OCI-LY7 (cell line): ENCODE measurements around the gene SMAP1. TPM values are rescaled to one million over a fixed set of nuclear protein-coding genes. Genes with fewer than 3 reads are reported as not detected.

Experiments used
- BruUV-seq: library from RNA; stranded (reverse); fragments of 400-500 nt; replicated peaks from 2 replicates; lab custom pipeline; 2021; lab: Mats Ljungman, UMichigan
- CTCF ChIA-PET: fragments of 300-600 bp; sonication (Branson Sonifier 250); formaldehyde crosslinking; loops from one replicate; lab custom pipeline; 2022; ENCODE audit warnings: antibody characterized with exemption; ENCODE audit not compliant: unreplicated experiment; lab: Charles Lee
- POLR2A ChIA-PET: fragments of 300-600 bp; sonication (Branson Sonifier 250); formaldehyde crosslinking; loops from one replicate; lab custom pipeline; 2022; ENCODE audit warnings: antibody characterized with exemption; lab: Charles Lee
- DNase-seq: peaks from one replicate; pipeline ENCODE4 v3.0.0-alpha.2; 2015; ENCODE audit warnings: low spot score
- H2AFZ ChIP-seq: fragments of 200-600 bp; sonication (generic), shearing (Covaris generic); 2 replicates; pipeline ENCODE4 v1.6.1; 2014; ENCODE audit warnings: mild to moderate bottlenecking, antibody characterized with exemption, low read length, moderate library complexity
- H3K27ac ChIP-seq: fragments of 200-600 bp; sonication (generic); 2 replicates; pipeline ENCODE4 v1.5.1; 2014; ENCODE audit warnings: mixed run types, low read depth, mild to moderate bottlenecking, moderate library complexity, low read length, inconsistent platforms; ENCODE audit not compliant: poor library complexity, severe bottlenecking
- H3K36me3 ChIP-seq: fragments of 200-600 bp; sonication (generic); 2 replicates; pipeline ENCODE4 v1.6.1; 2014; ENCODE audit warnings: mild to moderate bottlenecking, antibody characterized with exemption, low read length, moderate library complexity, mixed read lengths; ENCODE audit not compliant: insufficient read depth
- H3K4me1 ChIP-seq: fragments of 200-600 bp; sonication (generic); 2 replicates; pipeline ENCODE4 v1.5.1; 2014; ENCODE audit warnings: mild to moderate bottlenecking, low read length; ENCODE audit not compliant: insufficient read depth, poor library complexity, severe bottlenecking
- H3K4me2 ChIP-seq: fragments of 200-600 bp; sonication (generic); 2 replicates; pipeline ENCODE4 v1.6.1; 2014; ENCODE audit warnings: mild to moderate bottlenecking, low read length
- H3K4me3 ChIP-seq: fragments of 200-600 bp; sonication (generic); 2 replicates; pipeline ENCODE4 v1.5.1; 2014; ENCODE audit warnings: mild to moderate bottlenecking, low read depth, low read length; ENCODE audit not compliant: poor library complexity, severe bottlenecking
- H3K79me2 ChIP-seq: fragments of 200-600 bp; sonication (generic); 2 replicates; pipeline ENCODE4 v1.6.1; 2016; ENCODE audit warnings: low read depth, mild to moderate bottlenecking, low read length, moderate library complexity, mixed read lengths; ENCODE audit not compliant: insufficient read depth
- H3K9me2 ChIP-seq: fragments of 200-600 bp; sonication (generic); 2 replicates; pipeline ENCODE4 v1.6.1; 2016; ENCODE audit warnings: mild to moderate bottlenecking, low read length, mixed read lengths; ENCODE audit not compliant: insufficient read depth
- H3K9me3 ChIP-seq: fragments of 200-600 bp; sonication (generic); 2 replicates; pipeline ENCODE4 v1.6.1; 2014; ENCODE audit warnings: mild to moderate bottlenecking, mixed run types, low read length, mixed read lengths
- H4K20me1 ChIP-seq: fragments of 200-600 bp; sonication (generic); 2 replicates; pipeline ENCODE4 v1.6.1; 2014; ENCODE audit warnings: mild to moderate bottlenecking, antibody characterized with exemption, low read length, moderate library complexity, mixed read lengths; ENCODE audit not compliant: insufficient read depth
- CTCF ChIP-seq: fragments of 200-600 bp; sonication (generic); conservative IDR thresholded peaks from 2 replicates; pipeline ENCODE4 v1.5.1; 2014; ENCODE audit warnings: mild to moderate bottlenecking, antibody characterized with exemption, low read length, moderate library complexity, mixed read lengths
- EZH2phosphoT487 ChIP-seq: fragments of 200-600 bp; sonication (generic); IDR thresholded peaks from 2 replicates; pipeline ENCODE4 v1.6.1; 2018; ENCODE audit warnings: low read depth, borderline replicate concordance, mild to moderate bottlenecking, mixed run types, antibody characterized with exemption, low read length, moderate library complexity, mixed read lengths
- intact Hi-C: fragments of 100-400 bp; cut with micrococcal nuclease; formaldehyde crosslinking; loops from one replicate; pipeline ENCODE4 v1.10.0; 2022; ENCODE audit not compliant: unreplicated experiment
- total RNA-seq, 2 experiments: library from RNA; depleted of rRNA in 1 of 2; stranded (reverse); fragments of >200 nt in 1 of 2; shearing (Covaris generic) in 1 of 2; gene quantifications; 2 replicates each; pipeline ENCODE4 v1.2.3, GENCODE V29; 2014 to 2022

The SMAP1 gene
- total RNA-seq, 2 experiments from 2014 or later, result 15.1 to 28.9 TPM

GRCh38 chr6:70823651-70824050 is 156.0 kb downstream of the SMAP1 start:
- Histone ChIP-seq H3K27ac (no peak overlapping the region), H3K4me1 (no peaks in the 10 kb centered on the region), H2AFZ (no peak overlapping the region), H3K9me2 (no peaks in the 10 kb centered on the region), H3K4me2 (no peak overlapping the region), H3K79me2 (no peaks in the 10 kb centered on the region), H3K4me3 (no peak overlapping the region), H3K9me3 (peaks cover 6% of the 10 kb centered on the region; the same call in 1 of the 2 replicates), H4K20me1 (no peaks in the 10 kb centered on the region), H3K36me3 (no peaks in the 10 kb centered on the region)
- POLR2A ChIA-PET, result interaction anchor here (0.6 to 3.1 kb wide), 4 partner anchors 10 to 296 kb away, joined by 3 to 9 read pairs (median 4); no protein-coding TSS in a partner anchor
- intact Hi-C loops, result no loop called here
- DNase-seq, result no peak
- no TSS peak for BruUV-seq
- TF ChIP-seq EZH2phosphoT487 (no peak), CTCF (no peak)
- CTCF ChIA-PET, result no interaction called here

GRCh38 chr6:70831427-70831826 is 163.7 kb downstream of the SMAP1 start:
- Histone ChIP-seq H3K36me3 (no peaks in the 10 kb centered on the region), H3K4me3 (no peak overlapping the region), H3K4me2 (no peak overlapping the region), H3K79me2 (no peaks in the 10 kb centered on the region), H4K20me1 (no peaks in the 10 kb centered on the region), H3K9me2 (no peaks in the 10 kb centered on the region), H2AFZ (no peak overlapping the region), H3K27ac (no peak overlapping the region), H3K4me1 (no peaks in the 10 kb centered on the region), H3K9me3 (no peaks in the 10 kb centered on the region)
- ChIA-PET CTCF (no interaction called here), POLR2A (no interaction called here)
- no peak for DNase-seq
- intact Hi-C loops, result no loop called here
- no peak for TF ChIP-seq CTCF
- TF ChIP-seq EZH2phosphoT487, result no peak
- BruUV-seq, result no TSS peak

GRCh38 chr6:70834520-70834919 is 166.8 kb downstream of the SMAP1 start:
- CTCF ChIA-PET, result no interaction called here
- no peaks in the 10 kb centered on the region for H3K36me3 ChIP-seq

More at GRCh38 chr6:70834520-70834919, 166.8 kb downstream of the SMAP1 start:
- intact Hi-C loops, result no loop called here
- Histone ChIP-seq H3K4me3 (no peak overlapping the region), H3K27ac (no peak overlapping the region), H2AFZ (no peak overlapping the region), H3K9me3 (no peaks in the 10 kb centered on the region), H3K4me2 (no peak overlapping the region), H3K4me1 (no peaks in the 10 kb centered on the region), H4K20me1 (no peaks in the 10 kb centered on the region), H3K79me2 (no peaks in the 10 kb centered on the region), H3K9me2 (no peaks in the 10 kb centered on the region)
- no TSS peak for BruUV-seq
- DNase-seq, result no peak
- POLR2A ChIA-PET, result interaction anchor here (0.9 to 1.0 kb wide), 3 partner anchors 17 to 29 kb away, joined by 3 to 4 read pairs (median 4); no protein-coding TSS in a partner anchor
- no peak for TF ChIP-seq CTCF
